Smooth muscle cell of bladder (primary cell): ENCODE measurements around the gene LPIN3. TPM values are rescaled to one million over a fixed set of nuclear protein-coding genes. Genes with fewer than 3 reads are reported as not detected.

ENCODE experiments used
- total RNA-seq: library from RNA; depleted of rRNA; stranded (reverse); fragments of >200 nt; gene quantifications from 2 replicates; pipeline ENCODE4 v1.2.3, GENCODE V29; 2014

LPIN3 gene, protein sequence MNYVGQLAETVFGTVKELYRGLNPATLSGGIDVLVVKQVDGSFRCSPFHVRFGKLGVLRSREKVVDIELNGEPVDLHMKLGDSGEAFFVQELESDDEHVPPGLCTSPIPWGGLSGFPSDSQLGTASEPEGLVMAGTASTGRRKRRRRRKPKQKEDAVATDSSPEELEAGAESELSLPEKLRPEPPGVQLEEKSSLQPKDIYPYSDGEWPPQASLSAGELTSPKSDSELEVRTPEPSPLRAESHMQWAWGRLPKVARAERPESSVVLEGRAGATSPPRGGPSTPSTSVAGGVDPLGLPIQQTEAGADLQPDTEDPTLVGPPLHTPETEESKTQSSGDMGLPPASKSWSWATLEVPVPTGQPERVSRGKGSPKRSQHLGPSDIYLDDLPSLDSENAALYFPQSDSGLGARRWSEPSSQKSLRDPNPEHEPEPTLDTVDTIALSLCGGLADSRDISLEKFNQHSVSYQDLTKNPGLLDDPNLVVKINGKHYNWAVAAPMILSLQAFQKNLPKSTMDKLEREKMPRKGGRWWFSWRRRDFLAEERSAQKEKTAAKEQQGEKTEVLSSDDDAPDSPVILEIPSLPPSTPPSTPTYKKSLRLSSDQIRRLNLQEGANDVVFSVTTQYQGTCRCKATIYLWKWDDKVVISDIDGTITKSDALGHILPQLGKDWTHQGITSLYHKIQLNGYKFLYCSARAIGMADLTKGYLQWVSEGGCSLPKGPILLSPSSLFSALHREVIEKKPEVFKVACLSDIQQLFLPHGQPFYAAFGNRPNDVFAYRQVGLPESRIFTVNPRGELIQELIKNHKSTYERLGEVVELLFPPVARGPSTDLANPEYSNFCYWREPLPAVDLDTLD
- 2.1 and 6.0 TPM in 2 replicates for total RNA-seq

DNA sequence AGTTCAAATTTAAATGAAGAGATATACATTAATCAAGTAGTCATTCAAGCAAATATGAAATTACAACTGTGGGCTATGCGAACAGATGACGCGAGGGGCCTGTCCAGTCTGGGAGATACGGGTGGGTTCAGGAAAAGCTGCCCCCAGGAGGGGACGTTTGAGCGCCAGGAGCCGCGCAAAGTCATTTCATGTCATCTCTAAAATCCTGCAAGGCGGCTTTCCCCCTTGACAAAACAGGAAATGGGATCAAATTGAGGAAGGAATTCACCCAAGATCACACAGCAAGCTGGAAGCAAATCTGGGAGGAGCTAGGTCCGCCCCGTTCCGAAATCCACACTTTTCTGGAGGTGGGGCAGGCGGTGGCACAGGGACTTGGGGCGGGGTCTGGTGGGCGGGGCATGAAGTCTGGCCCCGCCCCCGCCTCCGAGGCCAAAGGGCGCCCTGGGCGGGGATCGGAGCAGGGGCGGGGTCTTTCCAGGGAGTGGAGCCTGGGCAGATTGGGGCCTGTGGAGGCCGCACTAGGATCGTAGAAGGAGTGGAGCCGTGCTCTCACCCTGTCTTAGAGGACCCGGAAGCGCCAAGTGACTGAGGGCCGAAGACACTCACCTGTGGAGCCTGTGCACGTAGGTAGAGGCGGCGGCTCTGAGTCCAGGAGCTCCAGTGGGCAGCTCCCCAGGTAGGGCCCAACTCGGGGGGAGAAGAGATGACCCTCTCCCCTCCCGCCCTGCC is at the start of gene LPIN3:
TSS of gene LPIN3 (plus strand) at position 495 of the 729 bp plus-strand sequence. CDS start 4,983 bp downstream, outside the sequence.

DNA sequence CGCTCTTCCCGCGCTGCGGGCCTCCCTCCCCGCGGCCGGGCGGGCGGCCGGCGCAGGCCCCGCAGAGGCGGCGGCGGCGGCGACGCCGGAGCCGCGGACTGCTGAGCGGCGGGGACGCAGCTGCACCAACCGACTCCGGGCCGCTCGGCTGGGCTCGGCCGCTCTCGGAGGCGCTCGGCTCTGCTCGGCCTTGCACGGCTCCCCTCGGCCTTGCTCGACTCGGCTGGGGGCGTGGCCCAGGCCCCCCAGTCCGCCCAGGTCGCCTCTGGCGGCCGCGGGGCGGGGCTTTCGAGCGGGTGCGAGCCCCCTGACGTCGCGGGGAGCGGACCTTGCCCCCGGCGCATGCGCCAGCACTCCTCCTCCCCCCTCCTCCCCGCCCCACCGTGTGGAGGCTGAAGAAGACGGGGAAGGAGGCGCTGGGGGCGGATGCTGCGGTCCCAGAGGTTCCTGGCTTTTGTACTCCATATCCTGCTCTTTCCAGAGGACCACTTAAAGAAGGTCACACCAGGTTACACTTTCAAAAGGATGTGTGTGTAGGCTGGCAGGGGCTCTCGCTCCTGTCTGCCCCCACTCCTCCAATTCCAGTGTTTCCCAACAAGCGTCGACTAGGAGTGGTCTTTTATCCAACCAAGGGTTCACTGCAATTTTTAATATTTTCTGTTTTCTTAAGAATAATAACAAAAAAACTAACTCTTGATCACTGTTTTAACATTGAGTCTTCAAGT is 22.9 kb upstream of the LPIN3 start, which contains the start of gene ZHX3:
TSS of gene ZHX3 (minus strand) at position 186 of the 725 bp plus-strand sequence. CDS start 112,815 bp downstream, outside the sequence.

DNA sequence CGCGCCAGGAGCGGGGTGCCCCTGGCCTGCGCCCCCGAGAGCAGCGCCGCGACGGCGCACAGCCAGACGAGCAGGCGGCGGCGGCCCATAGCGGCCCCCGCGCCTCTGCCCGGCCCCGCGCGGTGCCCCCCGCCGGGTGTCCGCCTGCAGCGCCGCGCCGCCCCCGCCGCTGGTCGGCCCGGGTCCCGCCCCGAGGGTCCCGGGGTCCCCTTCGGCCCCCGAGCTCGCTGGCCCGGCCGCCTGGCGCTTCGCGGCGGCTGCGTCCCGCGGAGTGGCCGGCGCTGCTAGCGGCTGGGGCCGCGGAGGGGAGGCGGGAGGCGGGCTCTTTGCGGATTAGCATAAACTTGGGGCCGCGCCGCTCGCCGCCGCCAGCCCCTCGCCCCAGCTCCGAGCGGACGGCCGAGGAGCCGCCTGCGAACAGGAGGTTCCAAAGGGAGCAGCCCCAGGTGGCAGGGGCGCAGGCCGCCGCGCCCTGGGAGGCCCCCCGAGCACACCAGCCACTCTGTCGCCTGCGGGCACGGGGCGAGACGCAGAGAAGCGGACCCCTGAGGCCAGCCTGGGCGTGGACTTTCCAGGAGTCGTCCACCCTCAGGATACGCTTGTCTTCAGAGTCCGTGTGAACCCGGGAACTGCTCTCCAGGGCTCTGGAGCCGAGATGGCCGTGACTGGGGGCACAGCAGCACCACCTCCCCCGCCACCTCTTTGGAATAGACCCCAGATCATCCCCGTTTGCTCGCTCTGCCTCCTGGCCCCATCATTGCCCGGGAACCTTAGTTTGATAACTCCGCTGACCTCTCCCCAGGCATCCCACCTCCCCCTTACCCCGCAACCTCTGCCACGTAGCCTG is 26.1 kb downstream of the LPIN3 start, which contains the start of gene EMILIN3:
TSS of gene EMILIN3 (minus strand) at position 273 of the 847 bp plus-strand sequence. CDS start at position 89, 184 bp downstream.

Other genes starting within 250 kb of the LPIN3 start
- gene PLCG1, start 203.3 kb upstream of the LPIN3 start, total RNA-seq = 51.6 and 60.9 TPM in 2 replicates
- gene ZHX3, start 23.1 kb upstream of the LPIN3 start, total RNA-seq = 13.7 and 15.9 TPM in 2 replicates
- under 0.01 TPM in 1 of 2 replicates, not detected in the other for gene EMILIN3, start 26.0 kb downstream of the LPIN3 start, total RNA-seq